ENCODE results near the gene PI4KA. TPM values are rescaled to one million over a fixed set of nuclear protein-coding genes. Genes with fewer than 3 reads are reported as not detected.
A peak's percentile ranks its signal among the peaks of the same experiment; 100 is the strongest.
"Not testable (repeated sequence)": the region's sequence is repeated elsewhere in the genome, so short reads cannot be mapped to it uniquely, and the experiment has no call there.

PI4KA gene
- total RNA-seq, 1 donor from 2014 or later, result 113 TPM

DNA sequence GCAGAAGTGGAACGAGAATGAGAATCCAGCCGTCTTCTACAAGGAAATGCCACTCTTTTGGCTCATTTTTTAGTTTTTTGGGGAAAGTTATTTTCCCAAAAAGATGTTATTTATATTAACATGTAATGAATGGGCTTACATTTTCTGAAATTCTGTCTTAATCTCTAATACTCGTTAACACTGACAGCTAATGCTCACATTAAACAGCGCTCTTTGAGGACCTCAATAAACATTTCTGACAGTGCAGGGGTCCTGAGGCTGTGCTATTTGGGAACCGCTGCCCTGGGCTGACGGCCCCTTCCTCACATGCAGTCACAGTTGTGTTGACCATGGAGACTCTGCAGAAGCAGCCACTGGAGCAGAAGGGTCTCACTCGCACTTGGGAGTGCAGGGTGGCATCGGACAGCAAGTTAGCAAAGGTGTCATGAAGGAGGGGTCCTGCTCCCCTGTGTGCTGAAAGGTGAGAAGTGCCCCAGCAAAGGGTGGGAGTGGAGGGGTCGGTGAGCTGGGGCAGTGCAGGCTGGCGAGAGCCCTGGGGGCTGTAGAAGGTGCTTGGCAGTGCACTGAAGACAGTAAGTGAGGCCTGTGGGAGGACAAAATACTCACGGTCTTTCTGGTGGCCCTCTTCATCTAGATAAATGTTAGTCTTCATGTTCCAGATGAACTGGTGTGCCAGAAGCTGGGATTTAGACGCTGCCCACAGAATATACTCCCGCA is 137.8 kb downstream of the PI4KA start:
- DNase-seq (no peak), ATAC-seq (no peak)
- peaks cover 43% of the 10 kb centered on the region for H3K36me3 ChIP-seq

DNA sequence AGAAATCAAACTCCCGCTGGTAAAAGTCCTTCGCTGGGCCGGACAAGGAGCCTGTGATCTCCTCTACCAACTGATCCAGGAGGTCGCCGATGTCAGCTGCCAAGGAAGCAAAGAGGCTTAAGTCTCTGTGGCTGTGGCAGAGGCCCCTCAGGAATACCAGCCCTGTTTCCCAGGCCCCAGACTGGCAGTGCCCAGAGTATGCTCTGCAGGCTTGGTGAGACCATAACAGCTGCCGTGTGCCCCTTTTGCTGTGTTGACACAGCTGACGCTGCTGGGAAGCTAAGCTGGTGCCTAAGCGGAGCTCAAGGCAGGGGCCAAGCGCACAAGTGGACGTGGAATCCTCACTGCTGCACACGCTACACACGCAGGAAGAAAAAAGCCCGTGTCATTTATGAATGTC is 139.9 kb downstream of the PI4KA start:
- peaks cover 35% of the 10 kb centered on the region for H3K36me3 ChIP-seq
- H3K27ac ChIP-seq; H3K4me1 ChIP-seq; H3K9me3 ChIP-seq; H3K4me3 ChIP-seq; H3K27me3 ChIP-seq; intact Hi-C loops (cut with DNase I); ATAC-seq; DNase-seq: not testable (repeated sequence)

More for the DNA sequence above, 137.8 kb downstream of the PI4KA start:
- Histone ChIP-seq H3K27me3 (no peaks in the 10 kb centered on the region), H3K9me3 (no peaks in the 10 kb centered on the region), H3K4me3 (no peak overlapping the region), H3K27ac (no peak overlapping the region), H3K4me1 (no peaks in the 10 kb centered on the region)
- intact Hi-C loops (cut with DNase I), result no loop called here
- TF ChIP-seq, protein P1, sequence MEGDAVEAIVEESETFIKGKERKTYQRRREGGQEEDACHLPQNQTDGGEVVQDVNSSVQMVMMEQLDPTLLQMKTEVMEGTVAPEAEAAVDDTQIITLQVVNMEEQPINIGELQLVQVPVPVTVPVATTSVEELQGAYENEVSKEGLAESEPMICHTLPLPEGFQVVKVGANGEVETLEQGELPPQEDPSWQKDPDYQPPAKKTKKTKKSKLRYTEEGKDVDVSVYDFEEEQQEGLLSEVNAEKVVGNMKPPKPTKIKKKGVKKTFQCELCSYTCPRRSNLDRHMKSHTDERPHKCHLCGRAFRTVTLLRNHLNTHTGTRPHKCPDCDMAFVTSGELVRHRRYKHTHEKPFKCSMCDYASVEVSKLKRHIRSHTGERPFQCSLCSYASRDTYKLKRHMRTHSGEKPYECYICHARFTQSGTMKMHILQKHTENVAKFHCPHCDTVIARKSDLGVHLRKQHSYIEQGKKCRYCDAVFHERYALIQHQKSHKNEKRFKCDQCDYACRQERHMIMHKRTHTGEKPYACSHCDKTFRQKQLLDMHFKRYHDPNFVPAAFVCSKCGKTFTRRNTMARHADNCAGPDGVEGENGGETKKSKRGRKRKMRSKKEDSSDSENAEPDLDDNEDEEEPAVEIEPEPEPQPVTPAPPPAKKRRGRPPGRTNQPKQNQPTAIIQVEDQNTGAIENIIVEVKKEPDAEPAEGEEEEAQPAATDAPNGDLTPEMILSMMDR (IDR thresholded peaks at IDR 0.05), result no peak

DNA sequence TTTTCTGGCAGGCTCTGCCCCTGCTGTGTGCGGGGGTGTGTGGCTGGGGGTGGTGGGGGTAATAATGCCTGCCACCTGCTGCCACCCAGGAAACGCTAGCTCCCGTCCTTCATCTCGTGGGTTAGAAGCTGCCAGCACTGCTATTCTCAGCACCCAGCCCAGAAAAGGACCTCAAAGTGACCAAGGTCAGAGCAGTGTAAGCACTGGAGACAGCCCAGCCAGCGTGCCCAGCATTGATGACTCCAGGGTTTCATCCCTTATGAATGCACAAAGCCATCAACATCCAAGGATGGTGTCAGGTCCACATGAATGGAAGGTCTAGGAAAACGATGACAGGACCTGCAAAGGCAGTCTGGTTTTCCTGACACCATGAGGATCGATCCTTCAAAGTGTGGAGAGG is 140.6 kb downstream of the PI4KA start:
- intact Hi-C loops (cut with DNase I); ATAC-seq; DNase-seq; H3K4me1 ChIP-seq; H3K27ac ChIP-seq; H3K4me3 ChIP-seq; H3K27me3 ChIP-seq; H3K9me3 ChIP-seq: not testable (repeated sequence)
- H3K36me3 ChIP-seq, result peaks cover 35% of the 10 kb centered on the region

DNA sequence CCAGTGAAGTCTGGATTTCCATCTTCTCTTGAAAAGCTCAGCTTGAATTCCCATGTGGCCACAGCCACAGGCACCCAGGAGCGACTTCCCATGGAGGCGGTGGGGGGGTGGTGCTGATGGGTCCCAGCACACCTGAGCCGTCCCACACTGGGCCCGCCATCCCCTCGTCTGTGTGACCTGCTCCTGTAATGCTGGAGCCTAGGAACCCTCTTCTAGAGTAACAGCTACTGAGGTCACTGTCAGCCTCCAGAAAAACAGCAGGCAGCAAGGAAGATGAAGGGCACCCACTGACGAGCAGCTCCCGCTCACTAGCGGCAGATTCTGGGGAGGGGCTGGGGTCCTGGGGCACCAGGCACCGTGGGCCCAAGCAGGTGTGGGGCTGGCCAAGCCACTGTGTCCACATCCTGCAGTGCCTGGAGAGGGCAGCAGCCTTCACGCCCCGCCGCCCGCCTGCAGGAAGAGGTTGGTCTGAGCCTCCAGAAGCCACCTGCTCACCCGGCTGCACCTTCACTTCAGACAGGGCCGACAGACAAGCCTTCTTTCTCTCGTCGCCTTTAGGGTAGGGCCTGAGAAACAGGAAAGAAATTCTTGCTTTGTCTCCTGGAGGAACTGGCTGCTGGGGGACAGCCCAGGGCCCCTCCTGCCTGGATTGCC is 141.3 kb downstream of the PI4KA start:
- H3K4me3 ChIP-seq; H3K27me3 ChIP-seq; H3K4me1 ChIP-seq; intact Hi-C loops (cut with DNase I); H3K27ac ChIP-seq; H3K9me3 ChIP-seq; DNase-seq: not testable (repeated sequence)
- peak; percentile 5 for ATAC-seq
- peaks cover 35% of the 10 kb centered on the region for H3K36me3 ChIP-seq

DNA sequence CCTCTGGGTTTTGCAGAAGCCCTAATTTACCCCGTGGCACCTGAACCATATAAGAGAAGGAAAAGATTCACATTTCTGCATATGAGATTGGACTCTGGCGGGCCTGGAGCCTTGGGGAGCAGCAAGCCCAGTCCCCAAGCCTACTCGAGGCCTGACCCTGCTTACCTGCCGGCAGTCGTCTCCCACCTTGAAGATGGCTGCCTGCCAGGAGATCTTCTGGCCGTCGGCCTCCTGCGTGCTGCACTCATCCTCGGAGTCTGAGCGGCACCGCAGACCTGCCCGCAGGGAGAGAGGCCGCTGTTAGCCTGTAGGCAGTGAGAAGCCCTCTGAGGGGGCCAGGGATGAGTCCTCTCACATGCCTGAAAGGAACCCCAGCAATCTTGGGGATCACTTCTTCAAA is 145.5 kb downstream of the PI4KA start:
- H3K27ac ChIP-seq; H3K4me3 ChIP-seq; H3K27me3 ChIP-seq; ATAC-seq; DNase-seq; H3K9me3 ChIP-seq; intact Hi-C loops (cut with DNase I); H3K4me1 ChIP-seq: not testable (repeated sequence)
- peaks cover 23% of the 10 kb centered on the region for H3K36me3 ChIP-seq

DNA sequence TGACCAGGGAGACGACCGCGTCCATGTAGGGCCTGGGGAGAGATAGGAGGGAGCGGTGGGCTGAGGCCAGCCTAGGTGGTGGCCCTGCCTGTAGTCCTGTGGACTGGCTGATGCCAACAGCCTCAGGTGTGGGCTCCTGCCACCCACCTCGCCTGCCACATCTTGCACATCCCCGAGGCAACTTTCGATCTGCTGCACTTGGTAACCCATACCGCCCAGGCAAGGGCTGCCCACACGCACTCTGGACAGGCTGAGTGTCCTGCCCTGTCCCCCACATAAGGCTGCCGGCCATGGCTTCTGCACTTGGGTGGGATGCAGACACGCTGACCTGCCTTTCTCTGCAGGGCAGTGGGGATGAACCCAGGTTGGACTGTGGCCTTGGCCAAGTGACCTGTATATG is 148.6 kb downstream of the PI4KA start:
- peaks cover 12% of the 10 kb centered on the region for H3K36me3 ChIP-seq
- H3K4me3 ChIP-seq; H3K4me1 ChIP-seq; H3K27me3 ChIP-seq; H3K9me3 ChIP-seq; intact Hi-C loops (cut with DNase I); ATAC-seq; H3K27ac ChIP-seq; DNase-seq: not testable (repeated sequence)

DNA sequence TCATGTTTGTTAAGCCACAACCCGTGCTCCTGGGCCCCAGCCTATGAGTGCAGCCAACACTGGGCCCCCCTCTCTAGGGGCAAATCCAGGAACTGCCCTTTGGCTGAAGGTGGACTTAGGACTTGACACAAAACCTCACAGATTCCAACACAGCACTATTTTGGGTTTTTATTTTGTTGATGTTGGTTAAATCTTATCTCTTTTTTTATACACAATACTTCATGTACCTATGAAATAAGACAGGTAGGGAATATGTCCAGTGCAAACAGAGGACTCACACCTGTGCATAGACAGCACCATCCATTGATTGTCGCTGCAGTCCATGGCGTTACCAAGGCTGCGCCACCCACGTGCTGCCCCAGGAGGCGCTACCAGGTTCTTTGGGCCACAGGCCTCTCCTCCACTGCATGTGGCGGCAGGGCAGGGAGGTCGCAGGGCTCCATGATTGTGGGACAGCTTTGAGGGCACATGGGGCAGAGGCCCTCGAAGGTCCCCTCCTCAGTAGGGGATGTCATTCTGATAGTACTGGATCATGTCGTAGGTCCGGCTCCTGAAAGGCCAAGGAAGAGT is 151.0 kb downstream of the PI4KA start:
- H3K4me3 ChIP-seq; H3K9me3 ChIP-seq; DNase-seq; ATAC-seq; H3K36me3 ChIP-seq; H3K4me1 ChIP-seq; H3K27ac ChIP-seq; H3K27me3 ChIP-seq; intact Hi-C loops (cut with DNase I): not testable (repeated sequence)

DNA sequence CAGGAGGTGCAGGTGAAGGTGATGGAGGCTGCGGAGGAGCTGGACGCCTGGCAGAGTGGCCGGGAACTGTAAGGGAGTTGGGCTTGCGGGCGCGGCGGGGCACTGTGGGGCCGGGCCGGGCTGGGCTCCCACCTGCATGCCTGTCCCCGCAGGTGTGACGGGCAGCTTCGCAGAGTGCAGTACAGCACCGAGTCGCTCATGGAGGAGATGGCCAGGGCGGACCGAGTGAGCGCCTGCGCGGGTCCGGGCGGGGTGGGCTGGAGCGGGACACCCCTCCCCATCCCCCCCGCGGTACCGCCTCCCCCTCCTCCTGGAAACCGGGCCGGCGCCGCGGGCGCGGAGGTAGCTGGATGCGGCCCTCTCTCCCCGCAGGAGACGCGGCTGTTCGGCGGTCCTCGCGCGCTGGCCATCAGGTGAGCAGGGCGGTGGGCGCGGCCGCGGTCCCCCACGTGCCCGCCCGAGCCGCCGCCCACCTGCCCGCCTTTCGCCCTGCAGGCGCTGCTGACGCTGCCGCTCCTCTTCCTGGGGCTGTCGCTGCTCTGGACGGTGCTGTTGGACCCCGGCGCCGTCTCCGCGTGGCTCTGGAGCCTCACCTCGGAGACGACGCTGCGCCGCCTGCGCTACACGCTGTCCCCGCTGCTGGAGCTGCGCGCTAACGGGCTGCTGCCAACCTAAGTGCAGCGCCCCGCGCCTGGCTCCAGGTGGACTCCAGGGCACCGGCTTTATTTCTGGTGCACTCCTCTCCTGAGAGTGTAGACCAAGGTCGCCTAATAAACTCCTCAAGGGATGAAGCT is 154.6 kb downstream of the PI4KA start:
- not testable (repeated sequence) for ATAC-seq
- H3K4me3 ChIP-seq, result peak overlapping the region; percentile 62

DNA sequence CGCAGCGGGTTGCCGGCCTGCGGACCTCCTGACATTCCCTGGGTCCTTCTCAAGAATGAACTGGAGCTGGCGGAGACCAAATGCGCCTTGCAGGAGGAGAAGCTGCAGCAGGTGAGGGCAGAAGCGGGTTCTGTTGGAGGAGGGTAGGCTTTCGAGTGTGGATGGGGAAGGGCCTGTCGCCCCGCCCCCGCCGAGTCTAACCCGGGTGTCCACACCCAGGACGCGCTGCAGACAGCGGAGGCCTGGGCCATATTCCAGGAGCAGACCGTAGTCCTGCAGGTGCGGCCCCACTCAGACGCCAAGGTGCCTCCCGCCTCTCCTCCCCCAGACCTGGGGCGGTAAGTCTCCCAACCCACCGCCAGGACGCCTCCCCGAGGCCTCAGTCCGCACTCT is 155.2 kb downstream of the PI4KA start:
- ATAC-seq (peak; percentile 55), DNase-seq (peak; percentile 88)
- peak overlapping the region; percentile 62 for H3K4me3 ChIP-seq
- H3K36me3 ChIP-seq; H3K4me1 ChIP-seq; H3K9me3 ChIP-seq; H3K27ac ChIP-seq; intact Hi-C loops (cut with DNase I); H3K27me3 ChIP-seq: not testable (repeated sequence)

More for the DNA sequence above, 154.6 kb downstream of the PI4KA start:
- peak; percentile 72 for DNase-seq
- H3K36me3 ChIP-seq; H3K9me3 ChIP-seq; intact Hi-C loops (cut with DNase I); H3K27ac ChIP-seq; H3K27me3 ChIP-seq; H3K4me1 ChIP-seq: not testable (repeated sequence)

DNA sequence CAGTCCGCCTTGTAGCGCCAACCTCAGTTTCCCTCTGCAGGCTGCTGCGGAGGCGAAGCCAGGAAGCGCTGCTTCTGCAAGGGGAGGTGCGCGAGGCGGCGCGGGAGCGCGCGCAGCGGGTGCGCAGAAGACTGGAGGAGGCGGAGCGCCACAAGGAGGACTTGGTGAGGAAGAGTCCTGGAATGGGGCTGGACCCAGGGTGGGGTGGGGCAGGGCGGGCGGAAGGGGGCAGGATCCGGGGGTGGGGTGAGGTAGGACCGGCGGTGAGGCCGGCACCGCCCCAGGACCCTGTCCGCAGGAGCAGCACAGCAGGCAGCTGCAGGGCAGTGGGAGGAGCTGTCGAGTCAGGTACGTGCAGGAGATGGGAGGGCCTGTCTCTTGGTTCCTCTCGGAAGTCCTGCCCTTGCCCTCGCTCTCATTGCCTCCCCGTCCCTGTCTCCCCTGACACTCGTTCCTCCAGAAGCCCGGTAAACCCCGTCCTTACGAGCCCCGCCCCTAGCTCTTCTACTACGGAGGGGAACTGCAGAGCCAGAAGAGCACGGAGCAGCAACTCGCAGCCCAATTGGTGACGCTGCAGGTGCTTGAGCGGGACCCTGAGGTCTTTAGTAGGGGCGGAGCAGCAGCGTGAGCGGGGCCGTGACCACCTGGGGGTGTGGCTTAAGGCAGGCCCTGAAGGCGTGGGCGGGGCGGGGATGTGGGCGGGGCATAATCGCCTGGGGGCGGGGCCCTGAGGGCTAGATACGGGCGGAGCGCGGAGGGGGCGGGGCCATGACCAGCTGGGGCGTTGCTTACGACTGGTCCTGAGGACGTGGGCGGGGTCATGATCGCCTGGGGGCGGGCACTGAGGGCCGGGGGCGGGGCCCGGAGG is 155.8 kb downstream of the PI4KA start:
- ATAC-seq (peak; percentile 93), DNase-seq (peak; percentile 99)
- H3K27me3 ChIP-seq; H3K36me3 ChIP-seq; H3K9me3 ChIP-seq; H3K4me1 ChIP-seq; intact Hi-C loops (cut with DNase I): not testable (repeated sequence)
- peak overlapping the region; percentile 79 for H3K27ac ChIP-seq
- peak overlapping the region; percentile 62 for H3K4me3 ChIP-seq

DNA sequence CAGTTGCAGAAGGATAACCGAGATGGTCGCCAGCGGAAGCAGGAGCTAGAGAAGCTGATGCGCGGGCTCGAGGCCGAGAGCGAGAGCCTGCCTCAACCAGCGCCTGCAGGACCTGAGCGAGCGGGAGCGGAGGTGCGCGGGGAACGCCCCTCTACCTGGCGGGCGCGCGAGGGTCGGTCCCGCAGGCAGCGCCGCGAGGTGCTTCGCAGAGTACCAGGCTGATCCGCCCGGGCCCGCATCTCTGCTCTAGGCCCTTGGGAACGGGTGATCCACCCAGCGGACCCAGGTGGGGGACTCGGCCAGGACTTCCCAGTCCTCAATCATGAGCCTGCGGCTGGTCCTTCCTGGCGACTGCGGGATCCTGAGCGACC is 156.5 kb downstream of the PI4KA start:
- DNase-seq; intact Hi-C loops (cut with DNase I); H3K36me3 ChIP-seq; H3K4me1 ChIP-seq; H3K27me3 ChIP-seq; H3K9me3 ChIP-seq: not testable (repeated sequence)
- peak; percentile 4 for ATAC-seq
- H3K27ac ChIP-seq, result peak overlapping the region; percentile 79
- H3K4me3 ChIP-seq, result peak overlapping the region; percentile 62

DNA sequence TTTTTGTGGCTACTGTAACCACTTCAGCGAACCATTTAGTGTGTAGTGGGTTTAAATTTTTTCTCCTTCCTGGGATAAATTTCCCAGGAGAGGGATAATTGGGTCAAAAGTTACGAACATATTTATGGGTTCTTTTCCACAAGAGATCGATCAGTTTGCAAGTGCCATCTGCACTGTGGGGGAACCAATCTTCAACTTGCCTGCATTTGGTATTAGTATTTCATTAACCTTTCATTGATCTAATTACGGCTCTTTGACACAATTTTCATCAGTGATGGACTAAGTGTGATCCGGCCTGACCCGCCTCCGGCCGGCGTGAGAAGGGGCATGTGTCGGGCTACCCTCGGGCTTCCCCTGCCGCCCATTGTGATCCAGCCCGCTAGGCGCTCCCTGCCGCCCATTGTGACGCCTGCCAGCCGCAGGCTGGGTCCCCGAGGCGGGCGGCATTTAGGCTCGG is 156.9 kb downstream of the PI4KA start:
- peak overlapping the region; percentile 79 for H3K27ac ChIP-seq
- H3K4me1 ChIP-seq; H3K9me3 ChIP-seq; H3K36me3 ChIP-seq; DNase-seq; intact Hi-C loops (cut with DNase I); H3K27me3 ChIP-seq: not testable (repeated sequence)
- H3K4me3 ChIP-seq, result peak overlapping the region; percentile 62
- peak; percentile 0 for ATAC-seq
